GM18502 (cell line): ENCODE measurements around the gene CERS1.
"Not testable (repeated sequence)": the region's sequence is repeated elsewhere in the genome, so short reads cannot be mapped to it uniquely, and the experiment has no call there.

Experiments used
- ATAC-seq: cut with Tn5 transposase; IDR thresholded peaks from one replicate; pipeline ENCODE4 v1.9.1; 2021; ENCODE audit warnings: mild to moderate bottlenecking; ENCODE audit not compliant: unreplicated experiment, poor library complexity

The CERS1 gene

GRCh38 chr19:18919900-18920214 is 23.9 kb upstream of the CERS1 start:
- ATAC-seq: no peak

DNA sequence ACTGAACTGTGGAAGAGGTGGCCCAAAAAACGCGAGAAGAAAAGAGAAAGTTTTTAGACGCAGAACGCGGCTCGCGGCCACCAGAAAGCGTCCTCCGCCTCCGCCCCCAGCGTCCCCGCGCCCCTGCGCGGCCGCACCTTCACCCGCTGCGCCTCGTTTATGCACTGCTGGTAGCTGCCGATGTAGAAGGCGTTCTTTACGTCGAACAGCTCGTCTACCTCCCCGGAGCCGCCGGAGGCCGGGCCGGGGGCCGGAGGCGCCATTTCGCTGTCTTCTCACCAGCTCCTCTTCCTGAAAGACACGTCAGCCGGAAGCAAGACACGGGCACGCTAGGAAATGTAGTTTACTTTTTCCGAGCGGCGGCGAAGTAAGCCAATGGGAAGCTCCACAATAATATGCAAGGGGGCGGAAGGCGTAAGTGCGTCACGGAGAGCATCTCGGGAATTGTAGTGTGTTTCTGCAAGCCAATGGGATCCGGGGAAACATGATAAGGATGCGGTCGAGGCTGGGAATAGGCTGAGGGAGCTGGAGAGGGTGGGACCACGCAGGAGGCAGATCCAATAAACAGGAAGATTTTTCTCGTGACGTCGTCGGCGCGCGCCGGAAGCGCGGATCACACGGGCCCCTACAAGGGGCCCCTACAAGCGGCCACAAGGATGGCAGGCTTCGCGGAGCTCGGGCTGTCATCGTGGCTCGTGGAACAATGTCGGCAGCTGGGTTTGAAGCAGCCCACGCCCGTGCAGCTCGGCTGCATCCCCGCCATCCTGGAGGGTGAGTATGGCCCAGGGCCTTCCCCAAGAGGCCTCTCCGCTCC is 23.3 kb upstream of the CERS1 start, which contains the start of the genes COPE and DDX49:
Gene COPE, minus strand, starts transcription at position 302 of the 814 bp plus-strand sequence. Its CDS starts 39 bp downstream, at position 263.
Gene DDX49, plus strand, starts transcription at position 630 of the 814 bp plus-strand sequence. Its CDS starts 27 bp downstream, at position 657.
- ATAC-seq: peak; percentile 90

GRCh38 chr19:18917593-18917992 is 21.6 kb upstream of the CERS1 start:
- not testable (repeated sequence) for ATAC-seq

GRCh38 chr19:18915639-18916038 is 19.7 kb upstream of the CERS1 start:
- ATAC-seq: no peak

DNA sequence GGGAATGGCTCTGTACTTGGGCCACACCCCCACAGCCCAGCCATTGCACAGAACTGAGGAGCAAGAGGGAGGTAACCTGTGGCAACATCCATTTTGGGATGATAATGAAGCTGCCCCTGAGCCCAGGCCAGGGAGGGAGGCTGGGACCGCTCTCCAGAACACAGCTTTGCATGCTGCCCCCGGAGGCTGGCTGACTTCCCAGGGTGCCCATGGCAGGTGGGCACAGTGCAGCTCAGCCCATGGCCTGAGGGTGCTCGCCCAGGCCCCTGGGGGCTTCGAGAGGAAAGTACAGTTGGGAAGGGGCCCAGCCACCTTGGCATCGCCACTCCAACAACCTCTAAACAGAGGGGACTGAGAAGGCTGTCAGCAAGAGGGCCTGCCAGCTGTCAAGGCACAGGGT is 17.5 kb upstream of the CERS1 start:
- no peak for ATAC-seq

DNA sequence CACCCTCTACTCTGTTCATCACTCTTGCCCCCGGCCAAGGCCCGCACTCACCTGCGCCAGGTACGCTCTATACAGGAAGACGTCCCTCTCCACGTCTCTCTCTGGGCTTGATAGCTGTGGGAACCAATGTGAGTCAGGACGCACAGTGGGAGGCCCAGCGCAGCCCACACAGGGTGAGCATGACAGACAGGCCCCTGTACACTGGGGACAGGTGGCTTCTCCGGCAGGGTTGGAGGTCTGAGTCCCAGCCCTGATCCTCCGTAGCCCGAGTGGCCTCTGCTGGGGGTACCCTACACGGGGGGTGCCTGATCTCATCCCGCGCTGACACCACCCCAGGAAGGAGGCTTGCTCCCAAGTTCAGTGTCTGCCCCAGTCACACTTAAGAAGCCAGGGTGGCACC is 17.0 kb upstream of the CERS1 start:
- ATAC-seq: no peak

- no peak for ATAC-seq
Measured at GRCh38 chr19:18910801-18911436, 15.0 kb upstream of the CERS1 start.

GRCh38 chr19:18910010-18910409 is 14.1 kb upstream of the CERS1 start:
- ATAC-seq: no peak

DNA sequence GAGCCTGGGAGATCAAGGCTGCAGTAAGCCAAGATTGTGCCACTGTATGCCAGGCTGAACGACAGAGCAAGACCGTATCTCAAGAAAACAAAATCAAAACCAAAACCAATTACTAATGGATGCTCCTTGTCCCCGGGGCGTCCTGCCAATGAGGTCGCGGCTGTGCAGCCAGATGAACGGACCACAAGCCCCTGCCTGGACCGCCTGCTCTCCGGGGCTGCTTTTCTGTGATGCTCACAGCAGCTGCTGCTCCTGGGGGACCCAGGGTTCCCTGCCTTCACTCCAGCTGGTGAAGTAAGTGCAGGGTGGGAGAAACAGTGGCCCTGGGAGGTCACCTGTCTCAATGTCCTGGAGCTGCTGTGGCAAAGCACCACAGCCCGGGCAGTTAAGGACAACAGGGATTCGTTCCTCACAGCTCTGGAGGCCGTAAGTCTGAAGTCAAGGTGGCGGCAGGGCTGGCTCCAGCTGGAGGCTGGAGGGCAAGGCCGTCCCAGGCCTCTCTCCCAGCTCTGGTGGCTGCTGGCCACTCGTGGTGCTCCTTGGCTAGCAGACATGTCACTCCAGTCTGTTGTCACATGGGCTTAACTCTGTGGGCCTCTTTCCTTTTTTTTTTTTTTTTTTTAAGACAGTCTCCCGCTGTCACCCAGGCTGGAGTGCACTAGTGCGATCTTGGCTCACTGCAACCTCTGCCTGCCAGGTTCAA is 13.1 kb upstream of the CERS1 start:
- no peak for ATAC-seq

DNA sequence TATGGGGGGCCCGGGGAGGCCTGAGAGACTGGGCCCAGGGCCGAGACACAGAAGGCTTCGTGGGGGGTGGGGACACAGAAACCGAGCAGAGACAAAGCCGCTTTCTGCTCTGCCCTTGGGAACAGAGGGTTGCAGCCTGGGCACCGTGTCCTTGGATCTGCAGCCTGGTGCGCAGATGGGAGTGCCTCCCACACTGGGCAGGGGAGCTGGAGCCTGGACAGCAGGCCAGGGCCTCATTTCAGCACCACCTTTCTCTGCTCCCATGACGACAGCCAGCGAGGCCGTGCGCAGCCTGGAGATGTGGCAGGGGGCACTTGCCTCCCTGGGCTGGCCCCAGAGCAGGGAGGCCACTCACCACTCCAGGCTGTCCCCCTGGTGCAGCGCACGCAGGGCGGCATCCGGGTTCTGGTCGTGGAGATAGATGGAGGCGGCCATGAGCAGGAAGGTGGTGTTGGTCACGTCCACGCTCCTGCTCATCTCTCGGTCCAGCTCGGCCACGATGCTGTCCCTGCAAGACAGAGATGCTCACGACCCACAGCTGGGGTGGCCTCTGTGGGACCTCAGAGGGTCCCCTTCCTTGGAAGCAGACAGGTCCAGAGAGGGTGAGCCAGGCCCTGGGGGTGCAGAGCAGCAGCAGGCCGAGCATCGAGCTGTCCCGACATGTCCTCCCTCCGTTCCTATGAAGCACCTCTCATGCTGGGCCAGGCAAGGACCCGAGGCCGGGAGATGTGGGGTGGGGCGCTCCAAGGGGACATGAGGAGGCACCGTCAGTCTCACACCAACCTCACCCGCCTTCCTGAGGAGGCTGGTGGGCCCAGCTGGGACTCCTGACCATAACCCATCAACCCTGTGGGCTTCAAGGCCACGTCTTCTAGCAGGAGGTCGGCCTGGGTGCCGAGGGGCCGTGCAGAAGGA is 10.9 kb upstream of the CERS1 start:
- no peak for ATAC-seq

GRCh38 chr19:18905513-18906236 is 9.7 kb upstream of the CERS1 start:
- ATAC-seq: no peak

DNA sequence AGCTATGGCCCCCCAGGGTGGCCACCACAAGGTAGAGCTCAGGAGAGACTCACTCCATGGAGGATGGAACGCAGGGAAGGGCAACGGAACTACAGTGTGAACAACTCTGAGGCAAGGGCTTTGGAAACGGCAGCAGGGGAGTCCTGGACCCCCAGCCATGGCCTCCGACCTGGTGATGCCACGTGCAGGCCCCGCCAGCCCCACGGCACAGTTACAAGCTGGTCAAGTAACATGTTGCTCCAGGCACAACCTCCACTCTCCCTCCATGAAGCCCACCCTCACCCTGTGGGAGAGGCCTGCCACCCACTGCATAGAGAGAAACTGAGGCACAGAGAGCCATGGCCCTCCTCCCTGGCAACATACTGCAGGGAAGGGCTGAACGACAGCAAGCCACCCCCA is 9.1 kb upstream of the CERS1 start:
- ATAC-seq: no peak

GRCh38 chr19:18904334-18905057 is 8.5 kb upstream of the CERS1 start:
- no peak for ATAC-seq

- no peak for ATAC-seq
Measured at GRCh38 chr19:18903156-18904037, 7.4 kb upstream of the CERS1 start.

DNA sequence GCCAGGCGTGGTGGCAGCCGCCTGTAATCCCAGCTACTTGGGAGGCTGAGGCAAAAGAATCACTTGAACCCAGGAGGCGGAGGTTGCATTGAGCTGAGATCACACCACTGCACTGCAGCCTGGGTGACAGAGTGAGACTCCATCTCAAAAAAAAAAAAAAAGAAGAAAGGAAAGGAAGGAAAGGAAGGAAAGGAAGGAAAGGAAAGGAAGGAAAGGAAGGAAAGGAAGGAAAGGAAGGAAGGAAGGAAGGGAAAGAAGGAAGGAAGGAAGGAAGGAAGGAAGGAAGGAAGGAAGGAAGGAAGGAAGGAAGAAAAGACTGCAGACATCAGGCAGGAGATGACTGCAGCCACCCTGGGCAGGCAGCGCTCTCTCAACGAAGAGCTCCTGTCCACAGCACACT is 6.6 kb upstream of the CERS1 start:
- ATAC-seq: not testable (repeated sequence)

GRCh38 chr19:18901491-18901890 is 5.5 kb upstream of the CERS1 start:
- no peak for ATAC-seq

- no peak for ATAC-seq
Measured at GRCh38 chr19:18900700-18901481, 4.9 kb upstream of the CERS1 start.
